GM19025 (cell line): ENCODE results near the gene OR8K1.

ENCODE experiments used
- ATAC-seq: cut with Tn5 transposase; IDR thresholded peaks from one replicate; pipeline ENCODE4 v1.9.1; 2021; ENCODE audit warnings: mild to moderate bottlenecking, low read depth, moderate library complexity; ENCODE audit not compliant: unreplicated experiment

OR8K1 gene

DNA sequence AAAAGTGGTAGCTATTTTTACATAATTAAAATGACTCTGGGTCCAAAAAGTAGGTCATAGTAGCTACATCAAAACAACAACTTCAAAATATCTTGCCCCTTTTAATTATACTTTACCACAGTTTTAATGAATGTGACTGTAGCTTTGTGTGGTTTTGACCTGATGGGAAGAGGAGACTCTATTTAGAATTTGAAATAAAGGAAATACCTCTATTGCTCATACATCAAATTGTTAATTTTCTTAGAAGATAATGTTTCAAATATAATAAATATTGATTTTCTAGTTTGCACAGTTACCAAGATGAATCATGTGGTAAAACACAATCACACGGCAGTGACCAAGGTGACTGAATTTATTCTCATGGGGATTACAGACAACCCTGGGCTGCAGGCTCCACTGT is at the start of gene OR8K1:
Gene OR8K1 (plus strand): TSS at position 301 of the 400 bp plus-strand sequence. CDS start 0 bp downstream, at position 301.
- ATAC-seq, result no peak

DNA sequence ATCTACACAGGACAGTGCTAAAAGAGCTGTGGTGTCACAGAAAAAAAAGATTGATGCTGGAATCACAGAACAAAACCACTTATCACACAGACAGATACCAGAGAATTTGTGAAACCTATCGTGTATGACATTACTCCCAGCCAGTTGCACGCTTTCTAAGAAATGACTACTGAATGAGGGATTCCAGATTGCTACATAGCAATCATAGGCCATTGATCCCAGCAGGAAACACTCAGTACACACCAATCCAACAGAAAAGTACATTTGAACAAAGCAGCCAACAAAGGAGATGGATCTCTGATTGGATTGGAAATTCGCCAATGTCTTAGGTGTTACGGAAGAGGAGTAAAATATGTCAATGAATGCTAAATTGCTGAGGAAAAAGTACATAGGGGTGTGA is 48.9 kb upstream of the OR8K1 start:
- no peak for ATAC-seq

DNA sequence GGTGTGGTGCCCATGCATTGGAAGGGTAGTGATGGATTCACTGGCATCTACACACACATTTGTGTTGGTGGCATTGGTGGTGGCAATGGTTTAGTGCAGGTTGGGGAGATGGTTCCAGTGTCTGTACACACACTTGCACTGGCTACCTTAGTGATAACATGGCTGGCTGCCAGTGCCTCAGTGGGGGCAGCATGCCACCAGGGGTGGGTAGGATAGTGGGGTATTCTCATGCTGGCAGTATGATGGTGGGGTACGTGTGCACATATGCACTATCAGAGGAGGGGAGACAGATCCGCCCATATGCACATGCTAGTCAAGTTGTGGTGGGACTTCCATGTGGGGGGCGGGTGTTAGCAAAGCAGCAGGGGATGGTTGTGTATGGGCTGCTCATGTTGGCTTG is 38.0 kb upstream of the OR8K1 start:
- ATAC-seq, result no peak

DNA sequence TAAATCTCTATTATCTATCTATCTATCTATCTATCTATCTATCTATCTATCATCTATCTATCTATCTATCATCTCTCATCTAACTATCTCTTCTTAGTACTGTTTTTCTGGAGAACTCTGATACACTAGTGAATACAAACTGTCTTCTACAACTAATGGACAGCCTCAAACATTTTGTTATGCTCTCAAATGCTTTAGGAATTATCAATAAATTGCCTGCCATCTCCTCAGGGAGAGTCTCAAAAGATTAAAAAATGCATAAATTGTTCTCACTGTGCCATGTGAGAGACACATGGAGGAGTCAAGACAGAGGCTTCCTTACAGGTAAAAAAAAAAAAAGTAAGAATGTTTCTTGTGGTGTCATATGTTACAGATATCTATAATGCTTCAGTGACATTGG is 31.0 kb upstream of the OR8K1 start, which contains the start of gene OR8K3:
Gene OR8K3 (plus strand): TSS at position 301 of the 400 bp plus-strand sequence. CDS start 3,163 bp downstream, outside the sequence.
- no peak for ATAC-seq

DNA sequence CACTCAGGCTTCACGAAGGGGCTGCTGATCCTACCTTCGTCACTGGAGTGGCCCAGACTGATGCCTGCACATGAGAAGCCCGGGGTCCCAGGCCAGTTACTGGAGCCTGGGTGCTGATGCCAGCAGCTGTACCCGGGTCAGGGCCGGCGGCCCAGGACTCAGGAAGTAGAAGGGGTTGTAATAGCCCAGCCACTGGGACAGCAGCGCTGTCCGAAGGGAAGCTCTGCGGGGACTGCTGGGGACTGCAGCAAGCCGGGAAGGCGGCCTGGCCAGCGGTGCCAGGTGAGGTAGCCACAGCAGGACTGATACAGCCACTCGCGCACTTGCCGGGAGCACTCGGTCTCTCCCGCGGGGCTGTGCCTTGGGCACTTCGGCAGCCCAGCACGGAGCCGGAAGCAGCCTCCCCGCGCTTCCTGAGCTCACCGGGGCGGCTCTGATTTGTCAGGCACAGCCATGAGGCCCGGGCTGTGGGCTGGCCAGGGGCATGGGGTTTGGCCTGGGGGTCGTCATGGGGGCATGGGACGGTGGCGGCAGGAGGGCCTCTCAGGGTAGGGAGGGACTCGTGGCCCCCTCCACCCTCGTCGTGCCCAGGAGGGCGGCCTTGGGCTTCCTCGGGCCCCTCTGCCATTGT is 13.9 kb upstream of the OR8K1 start:
- no peak for ATAC-seq

DNA sequence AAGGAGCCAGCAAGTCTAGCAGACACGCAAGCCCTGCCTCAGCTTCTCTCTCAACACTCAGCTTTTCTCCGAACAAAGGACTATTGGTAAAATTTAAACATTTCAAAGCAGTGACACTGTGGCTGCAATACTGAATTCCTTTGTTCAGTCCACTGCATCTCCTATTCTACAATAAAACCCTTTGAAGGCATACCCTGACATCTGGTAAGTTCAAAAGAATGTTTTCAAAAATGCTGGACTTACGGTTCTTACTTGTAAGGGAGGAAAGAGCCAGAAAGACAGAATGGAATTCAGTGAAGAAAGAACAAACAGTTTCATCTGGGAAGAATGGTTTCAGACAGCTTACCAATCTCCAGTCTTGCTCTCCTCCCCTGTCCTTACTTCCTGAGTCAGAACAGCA is 12.7 kb upstream of the OR8K1 start:
- no peak for ATAC-seq

DNA sequence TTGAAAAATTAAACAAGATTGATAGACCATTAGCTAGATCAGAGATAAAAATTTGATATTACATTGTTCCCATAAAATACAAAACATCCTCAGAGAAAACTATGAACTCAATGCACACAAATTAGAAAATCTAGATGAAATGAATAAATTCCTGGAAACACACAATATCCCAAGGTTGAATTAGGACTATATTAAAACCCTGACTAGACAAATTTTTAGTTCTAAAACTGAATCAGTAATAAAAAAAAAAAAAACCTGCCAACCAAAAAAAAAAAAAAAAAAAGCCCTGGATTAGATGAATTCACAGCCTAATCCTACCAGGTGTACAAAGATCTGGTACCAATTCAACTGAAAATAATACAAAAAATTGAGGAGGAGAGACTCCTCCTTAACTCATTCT is 5.5 kb upstream of the OR8K1 start:
- no peak for ATAC-seq

DNA sequence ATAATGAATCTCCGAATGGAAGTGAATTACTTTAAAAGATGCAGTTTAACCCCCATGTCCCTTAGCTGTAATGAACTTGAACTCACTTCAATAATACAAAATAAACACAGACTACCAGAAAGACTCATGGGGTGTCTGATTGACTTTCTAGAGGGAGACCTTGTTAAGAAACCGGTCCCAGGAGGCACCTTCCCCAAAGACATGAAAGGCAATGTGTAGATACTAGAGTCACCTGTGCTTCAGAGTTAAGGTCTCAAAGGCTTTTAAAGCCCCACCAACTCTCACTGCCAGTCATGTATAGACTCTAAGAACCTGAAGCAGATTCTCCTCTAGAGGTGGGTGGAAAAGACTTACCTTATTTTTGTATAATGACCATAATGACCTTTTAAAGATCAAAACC is 8.2 kb downstream of the OR8K1 start, which contains the start of gene OR8J1:
Gene OR8J1 (plus strand): TSS at position 301 of the 400 bp plus-strand sequence. CDS start 5,956 bp downstream, outside the sequence.
- ATAC-seq, result no peak

DNA sequence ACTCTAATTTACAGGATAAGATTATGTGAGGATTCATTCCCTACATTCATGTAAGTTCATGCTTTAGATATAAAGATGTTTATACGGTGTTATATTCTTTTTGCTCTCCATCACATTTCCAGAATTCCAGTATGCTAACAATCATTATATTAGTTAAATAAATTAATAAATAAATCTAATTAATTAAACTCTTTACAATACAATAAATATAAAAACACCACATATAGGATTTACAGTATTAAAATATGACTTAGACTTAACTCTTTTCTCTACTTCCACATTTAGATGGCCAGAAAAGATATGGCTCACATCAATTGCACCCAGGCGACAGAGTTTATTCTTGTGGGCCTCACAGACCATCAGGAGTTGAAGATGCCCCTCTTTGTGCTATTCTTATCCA is 29.5 kb downstream of the OR8K1 start, which contains the start of gene OR8U1:
Gene OR8U1 (plus strand): TSS at position 301 of the 400 bp plus-strand sequence. CDS start 0 bp downstream, at position 301.
- ATAC-seq, result no peak

DNA sequence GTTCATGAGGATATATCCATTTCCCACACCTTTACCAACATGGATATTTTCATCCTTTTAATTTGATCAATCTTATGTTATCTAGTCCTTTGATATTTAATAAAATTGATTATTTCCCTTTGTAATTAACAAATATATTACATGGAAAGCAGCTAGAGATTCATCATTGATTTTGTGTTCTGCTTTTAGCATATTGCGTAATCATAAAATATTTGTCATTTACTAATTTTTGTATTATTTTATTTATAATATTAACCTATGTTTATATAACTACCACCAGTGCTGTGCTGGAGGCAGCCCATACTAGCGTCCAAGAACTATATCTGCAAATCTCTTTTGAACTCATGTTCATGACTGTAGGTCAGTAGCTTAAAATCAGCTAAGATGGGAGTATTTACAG is 34.3 kb downstream of the OR8K1 start:
- ATAC-seq, result no peak

DNA sequence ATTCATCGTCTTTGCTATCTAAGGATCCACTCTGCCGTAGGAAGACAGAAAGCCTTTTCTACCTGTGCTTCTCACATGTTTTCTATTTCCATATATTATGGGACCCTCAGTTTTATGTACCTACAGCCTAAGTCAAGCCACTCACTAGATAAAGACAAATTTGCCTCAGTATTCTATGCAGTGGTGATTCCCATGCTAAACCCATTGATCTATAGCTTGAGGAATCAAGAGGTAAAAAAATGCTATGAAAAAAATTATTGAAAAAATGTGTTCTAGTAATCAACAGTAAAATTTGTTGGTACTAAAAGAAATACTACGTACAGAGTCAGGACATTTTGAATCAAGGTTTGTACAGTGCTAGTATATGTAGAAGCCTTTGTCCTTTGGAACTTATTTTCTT is 48.5 kb downstream of the OR8K1 start:
- no peak for ATAC-seq

DNA sequence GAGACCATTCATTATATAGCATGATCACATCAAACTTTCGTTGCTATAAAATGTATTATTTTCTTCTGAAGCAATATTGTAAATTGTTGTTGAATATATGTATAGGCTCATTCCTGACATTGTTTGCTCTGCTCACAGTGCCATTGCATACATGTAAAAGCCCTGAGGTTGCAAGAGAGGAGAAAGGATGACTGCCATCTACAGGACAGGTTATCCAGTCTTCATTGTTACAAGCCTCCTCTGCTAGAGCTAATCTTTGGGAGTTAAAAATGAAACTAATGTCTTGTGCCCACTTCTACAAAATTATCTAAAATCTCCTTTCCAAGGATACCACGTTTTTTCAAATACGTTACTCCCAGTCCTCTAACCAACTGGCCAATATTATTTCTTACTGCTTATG is 50.2 kb downstream of the OR8K1 start:
- ATAC-seq, result no peak
